ENCODE data around the gene OTOF. TPM values are rescaled to one million over a fixed set of nuclear protein-coding genes. Genes with fewer than 3 reads are reported as not detected.

The OTOF gene
- total and polyA plus RNA-seq, 4 donors, result 0.03 to 0.09 (median 0.08) TPM; not detected in 1

DNA sequence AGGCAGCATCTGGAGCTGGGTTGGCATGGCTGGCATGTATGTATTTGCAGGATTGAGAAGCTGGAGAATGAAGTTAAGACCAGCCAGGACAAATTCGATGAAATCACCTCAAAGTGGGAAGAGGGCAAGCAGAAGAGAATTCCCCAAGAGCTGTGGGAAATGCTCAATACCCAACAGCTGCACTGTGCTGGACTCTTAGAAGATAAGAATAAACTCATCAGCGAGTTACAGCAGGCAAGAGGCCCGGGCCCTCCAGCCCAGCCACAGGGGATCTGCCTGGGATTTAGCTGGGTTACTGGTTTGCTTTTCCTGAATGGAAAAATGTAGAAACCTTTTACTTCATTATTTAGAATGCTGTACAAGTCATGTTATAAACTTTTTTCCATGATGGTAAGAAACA is 53.7 kb downstream of the OTOF start:
- H3K9me3 ChIP-seq (ENCODE audit: control insufficient read depth in 4 of 4, insufficient read depth in 3 of 4, low read length in 3 of 4), result no peaks in the 10 kb centered on the region
- no peak overlapping the region for H3K9ac ChIP-seq (ENCODE audit: insufficient read depth in 1 of 2, low read length in 2 of 2)
- no peaks in the 10 kb centered on the region for H3K4me1 ChIP-seq (ENCODE audit: control insufficient read depth in 5 of 5, insufficient read depth in 5 of 5, low read length in 5 of 5)
- no peak for DNase-seq
- no peaks in the 10 kb centered on the region for H3K27me3 ChIP-seq (ENCODE audit: control insufficient read depth in 3 of 3, insufficient read depth in 3 of 3, low read length in 2 of 3)
- WGBS, 2 donors, result 77 to 84% methylated on average over 3 of the region's 3 CpGs
- H3K27ac ChIP-seq (ENCODE audit: low read depth in 1 of 2, low read length in 1 of 2), result no peak overlapping the region
- TF ChIP-seq, protein P1, sequence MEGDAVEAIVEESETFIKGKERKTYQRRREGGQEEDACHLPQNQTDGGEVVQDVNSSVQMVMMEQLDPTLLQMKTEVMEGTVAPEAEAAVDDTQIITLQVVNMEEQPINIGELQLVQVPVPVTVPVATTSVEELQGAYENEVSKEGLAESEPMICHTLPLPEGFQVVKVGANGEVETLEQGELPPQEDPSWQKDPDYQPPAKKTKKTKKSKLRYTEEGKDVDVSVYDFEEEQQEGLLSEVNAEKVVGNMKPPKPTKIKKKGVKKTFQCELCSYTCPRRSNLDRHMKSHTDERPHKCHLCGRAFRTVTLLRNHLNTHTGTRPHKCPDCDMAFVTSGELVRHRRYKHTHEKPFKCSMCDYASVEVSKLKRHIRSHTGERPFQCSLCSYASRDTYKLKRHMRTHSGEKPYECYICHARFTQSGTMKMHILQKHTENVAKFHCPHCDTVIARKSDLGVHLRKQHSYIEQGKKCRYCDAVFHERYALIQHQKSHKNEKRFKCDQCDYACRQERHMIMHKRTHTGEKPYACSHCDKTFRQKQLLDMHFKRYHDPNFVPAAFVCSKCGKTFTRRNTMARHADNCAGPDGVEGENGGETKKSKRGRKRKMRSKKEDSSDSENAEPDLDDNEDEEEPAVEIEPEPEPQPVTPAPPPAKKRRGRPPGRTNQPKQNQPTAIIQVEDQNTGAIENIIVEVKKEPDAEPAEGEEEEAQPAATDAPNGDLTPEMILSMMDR (IDR thresholded peaks at IDR 0.05; ENCODE audit: control extremely low read depth, extremely low read depth), result no peak
- no peaks in the 10 kb centered on the region for H3K36me3 ChIP-seq (ENCODE audit: control insufficient read depth in 4 of 4, insufficient read depth in 4 of 4, low read length in 4 of 4)
- no peak overlapping the region for H3K4me3 ChIP-seq
- no peak for ATAC-seq (ENCODE audit: insufficient read depth, low FRiP score)

DNA sequence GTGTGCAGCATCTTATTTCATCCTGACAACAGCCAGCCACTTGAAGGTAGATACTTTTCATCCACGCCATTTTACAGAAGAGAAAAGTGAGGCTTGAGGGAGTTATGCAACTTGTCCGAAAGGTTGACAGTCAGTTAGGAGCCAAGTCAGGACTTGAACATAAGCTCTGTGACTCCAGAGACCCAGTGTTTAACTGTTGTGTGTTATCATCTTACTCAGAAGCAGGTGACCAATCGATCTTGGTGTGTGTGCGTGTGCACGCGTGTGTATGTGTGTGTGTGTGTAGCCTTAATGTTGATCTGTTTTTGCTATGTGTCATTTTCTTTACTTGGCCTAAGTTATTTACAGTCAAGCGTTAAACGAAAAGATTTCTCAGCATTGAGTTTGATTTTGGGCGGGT is 54.2 kb downstream of the OTOF start:
- no peaks in the 10 kb centered on the region for H3K4me1 ChIP-seq (ENCODE audit: control insufficient read depth in 5 of 5, insufficient read depth in 5 of 5, low read length in 5 of 5)
- WGBS, 2 donors, result 85 to 86% methylated on average over 9 of the region's 9 CpGs
- no peak overlapping the region for H3K4me3 ChIP-seq
- no peaks in the 10 kb centered on the region for H3K27me3 ChIP-seq (ENCODE audit: control insufficient read depth in 3 of 3, insufficient read depth in 3 of 3, low read length in 2 of 3)
- H3K9me3 ChIP-seq (ENCODE audit: control insufficient read depth in 4 of 4, insufficient read depth in 3 of 4, low read length in 3 of 4), result no peaks in the 10 kb centered on the region
- DNase-seq (no peak), ATAC-seq (ENCODE audit: insufficient read depth, low FRiP score) (no peak)
- TF ChIP-seq, protein P1 (IDR thresholded peaks at IDR 0.05; ENCODE audit: control extremely low read depth, extremely low read depth), result no peak
- no peaks in the 10 kb centered on the region for H3K36me3 ChIP-seq (ENCODE audit: control insufficient read depth in 4 of 4, insufficient read depth in 4 of 4, low read length in 4 of 4)
- H3K9ac ChIP-seq (ENCODE audit: insufficient read depth in 1 of 2, low read length in 2 of 2), result no peak overlapping the region
- H3K27ac ChIP-seq (ENCODE audit: low read depth in 1 of 2, low read length in 1 of 2), result no peak overlapping the region

DNA sequence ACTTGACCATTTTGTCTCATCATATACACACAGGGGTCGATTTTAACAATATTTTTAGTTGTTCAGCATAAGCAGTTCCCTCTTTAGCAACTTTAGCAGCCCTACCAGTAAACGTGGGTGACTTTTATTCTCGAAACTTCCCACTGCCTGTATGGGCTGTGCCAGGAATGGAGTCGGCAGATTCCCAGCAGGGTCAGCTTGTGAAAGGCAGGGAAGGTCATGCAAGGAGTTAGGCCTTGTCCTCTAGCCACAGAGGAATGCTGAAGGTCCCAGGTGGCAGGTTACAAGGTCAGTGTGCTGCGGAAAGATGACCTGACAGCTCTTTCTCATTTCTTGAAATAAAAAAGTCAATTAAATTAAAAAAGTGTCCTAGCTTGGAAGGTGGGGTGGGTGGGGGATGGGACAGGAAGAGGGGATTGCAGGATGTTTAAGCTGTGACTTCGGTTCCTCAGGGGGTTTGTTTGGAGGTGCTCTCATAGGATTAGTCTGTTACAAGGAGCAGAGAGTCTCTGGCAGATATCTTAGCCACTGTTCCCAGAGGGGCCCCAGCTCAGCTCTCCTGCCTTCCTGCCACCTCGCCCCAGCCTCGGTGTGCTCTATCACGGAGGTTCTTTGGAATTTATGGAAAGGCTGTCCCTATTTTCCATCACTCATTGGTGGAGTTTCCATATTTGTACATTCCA is 54.8 kb downstream of the OTOF start:
- Histone ChIP-seq H3K36me3 (ENCODE audit: control insufficient read depth in 4 of 4, insufficient read depth in 4 of 4, low read length in 4 of 4) (no peaks in the 10 kb centered on the region), H3K27me3 (ENCODE audit: control insufficient read depth in 3 of 3, insufficient read depth in 3 of 3, low read length in 2 of 3) (no peaks in the 10 kb centered on the region), H3K27ac (ENCODE audit: low read depth in 1 of 2, low read length in 1 of 2) (no peak overlapping the region), H3K4me3 (no peak overlapping the region), H3K9ac (ENCODE audit: insufficient read depth in 1 of 2, low read length in 2 of 2) (no peak overlapping the region), H3K9me3 (ENCODE audit: control insufficient read depth in 4 of 4, insufficient read depth in 3 of 4, low read length in 3 of 4) (no peaks in the 10 kb centered on the region), H3K4me1 (ENCODE audit: control insufficient read depth in 5 of 5, insufficient read depth in 5 of 5, low read length in 5 of 5) (no peaks in the 10 kb centered on the region)
- WGBS, 2 donors, result 65 to 70% methylated on average over 9 of the region's 9 CpGs
- TF ChIP-seq, protein P1 (IDR thresholded peaks at IDR 0.05; ENCODE audit: control extremely low read depth, extremely low read depth), result no peak
- ATAC-seq (ENCODE audit: insufficient read depth, low FRiP score), result no peak
- DNase-seq, result no peak

DNA sequence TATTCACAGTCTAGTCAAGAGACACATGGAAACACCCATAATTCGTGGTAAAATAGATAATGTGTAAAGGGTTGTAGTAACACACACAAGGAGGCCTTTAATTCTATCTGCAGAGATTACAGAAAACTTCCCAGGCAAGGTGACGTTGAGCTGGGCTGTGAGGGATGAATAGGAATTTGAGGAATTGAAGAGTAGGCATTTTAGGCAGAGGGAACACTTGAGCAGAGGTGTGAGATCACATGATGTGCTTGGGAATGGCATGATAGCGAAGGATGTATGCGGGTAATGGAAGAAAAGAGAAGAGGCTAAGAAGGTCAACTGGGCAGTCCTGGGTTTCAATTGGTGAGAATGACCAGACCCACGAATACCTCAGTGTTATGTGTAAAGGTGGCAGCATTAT is 56.0 kb downstream of the OTOF start:
- DNase-seq, result no peak
- Histone ChIP-seq H3K27ac (ENCODE audit: low read depth in 1 of 2, low read length in 1 of 2) (no peak overlapping the region), H3K9ac (ENCODE audit: insufficient read depth in 1 of 2, low read length in 2 of 2) (no peak overlapping the region), H3K27me3 (ENCODE audit: control insufficient read depth in 3 of 3, insufficient read depth in 3 of 3, low read length in 2 of 3) (no peaks in the 10 kb centered on the region), H3K4me1 (ENCODE audit: control insufficient read depth in 5 of 5, insufficient read depth in 5 of 5, low read length in 5 of 5) (no peaks in the 10 kb centered on the region), H3K4me3 (no peak overlapping the region), H3K36me3 (ENCODE audit: control insufficient read depth in 4 of 4, insufficient read depth in 4 of 4, low read length in 4 of 4) (no peaks in the 10 kb centered on the region), H3K9me3 (ENCODE audit: control insufficient read depth in 4 of 4, insufficient read depth in 3 of 4, low read length in 3 of 4) (no peaks in the 10 kb centered on the region)
- ATAC-seq (ENCODE audit: insufficient read depth, low FRiP score), result no peak
- TF ChIP-seq, protein P1 (IDR thresholded peaks at IDR 0.05; ENCODE audit: control extremely low read depth, extremely low read depth), result no peak
- WGBS, 2 donors, result 86 to 92% methylated on average over 5 of the region's 5 CpGs
